ENCODE results near the gene COL9A1.

The COL9A1 gene

DNA sequence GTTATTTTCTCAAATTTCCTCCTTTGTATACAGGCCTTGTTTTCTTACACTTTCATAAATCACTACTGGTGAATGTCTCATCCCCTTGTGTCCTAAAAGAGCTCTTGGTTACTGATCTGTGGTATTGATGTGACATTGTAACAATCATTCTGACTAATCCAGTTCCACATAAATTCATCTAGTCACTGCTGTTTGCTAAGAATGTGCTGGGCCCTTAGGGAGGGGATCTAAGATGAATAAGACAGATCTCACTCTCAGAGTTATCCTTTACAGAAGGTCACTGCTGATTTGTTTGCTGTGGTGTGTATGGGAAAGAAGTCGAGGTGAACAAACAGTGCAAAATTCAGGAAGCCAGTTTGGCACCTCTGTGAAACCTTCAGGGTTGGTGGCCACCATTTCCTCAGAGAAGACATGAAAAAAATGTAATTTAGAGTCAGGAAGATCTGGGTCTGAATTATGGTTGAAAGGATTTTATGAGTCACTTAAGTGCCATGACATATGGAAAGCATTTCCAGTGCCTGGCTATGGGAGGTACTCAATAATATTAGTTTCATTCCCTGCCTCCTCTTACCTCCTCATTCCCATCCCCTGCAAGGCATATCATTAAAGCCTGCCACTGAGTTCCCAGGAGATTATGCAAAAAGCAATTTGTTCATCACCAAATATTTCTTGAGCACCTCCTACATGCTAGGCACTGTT, 121.8 kb downstream of the COL9A1 start:
- no peak overlapping the region for H3K27ac ChIP-seq
- TF ChIP-seq, protein P1, sequence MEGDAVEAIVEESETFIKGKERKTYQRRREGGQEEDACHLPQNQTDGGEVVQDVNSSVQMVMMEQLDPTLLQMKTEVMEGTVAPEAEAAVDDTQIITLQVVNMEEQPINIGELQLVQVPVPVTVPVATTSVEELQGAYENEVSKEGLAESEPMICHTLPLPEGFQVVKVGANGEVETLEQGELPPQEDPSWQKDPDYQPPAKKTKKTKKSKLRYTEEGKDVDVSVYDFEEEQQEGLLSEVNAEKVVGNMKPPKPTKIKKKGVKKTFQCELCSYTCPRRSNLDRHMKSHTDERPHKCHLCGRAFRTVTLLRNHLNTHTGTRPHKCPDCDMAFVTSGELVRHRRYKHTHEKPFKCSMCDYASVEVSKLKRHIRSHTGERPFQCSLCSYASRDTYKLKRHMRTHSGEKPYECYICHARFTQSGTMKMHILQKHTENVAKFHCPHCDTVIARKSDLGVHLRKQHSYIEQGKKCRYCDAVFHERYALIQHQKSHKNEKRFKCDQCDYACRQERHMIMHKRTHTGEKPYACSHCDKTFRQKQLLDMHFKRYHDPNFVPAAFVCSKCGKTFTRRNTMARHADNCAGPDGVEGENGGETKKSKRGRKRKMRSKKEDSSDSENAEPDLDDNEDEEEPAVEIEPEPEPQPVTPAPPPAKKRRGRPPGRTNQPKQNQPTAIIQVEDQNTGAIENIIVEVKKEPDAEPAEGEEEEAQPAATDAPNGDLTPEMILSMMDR (IDR thresholded peaks at IDR 0.05), result no peak
- no peak for TF ChIP-seq ZFX (IDR thresholded peaks at IDR 0.05; ENCODE audit: borderline replicate concordance)

DNA sequence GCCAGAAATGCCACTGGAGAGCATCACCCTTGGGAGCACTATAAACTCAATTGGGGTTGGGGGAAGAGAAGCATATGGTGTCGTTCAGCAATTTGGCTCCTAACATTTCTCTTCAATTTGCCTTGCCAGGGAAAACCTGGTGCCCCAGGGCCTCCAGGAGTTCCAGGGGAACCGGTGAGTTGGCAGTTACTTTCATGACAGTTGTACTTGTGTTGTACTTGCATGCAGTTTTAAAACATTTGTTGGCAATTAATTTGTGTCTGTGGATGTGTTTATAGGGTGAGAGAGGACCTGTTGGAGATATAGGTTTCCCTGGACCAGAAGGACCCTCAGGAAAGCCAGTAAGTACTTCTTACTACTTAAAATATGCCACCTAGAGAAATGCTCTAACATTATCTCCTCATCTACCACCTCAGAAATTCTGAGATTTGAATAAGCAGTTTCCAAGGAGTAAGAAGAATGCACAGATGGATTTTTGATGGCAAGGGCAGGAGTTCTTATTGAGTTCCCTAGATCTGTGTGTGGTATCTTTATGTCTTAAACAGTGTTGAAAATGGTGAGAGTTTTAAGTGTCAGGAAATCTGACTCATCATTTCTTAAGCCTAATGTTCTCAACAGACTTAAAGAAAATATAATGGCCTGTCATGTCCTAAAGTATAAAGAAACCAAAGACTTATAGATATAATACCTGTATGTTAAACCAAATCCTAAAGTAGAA, 122.5 kb downstream of the COL9A1 start:
- no peak overlapping the region for H3K27ac ChIP-seq
- TF ChIP-seq, protein P1 (IDR thresholded peaks at IDR 0.05), result no peak
- no peak for TF ChIP-seq ZFX (IDR thresholded peaks at IDR 0.05; ENCODE audit: borderline replicate concordance)

DNA sequence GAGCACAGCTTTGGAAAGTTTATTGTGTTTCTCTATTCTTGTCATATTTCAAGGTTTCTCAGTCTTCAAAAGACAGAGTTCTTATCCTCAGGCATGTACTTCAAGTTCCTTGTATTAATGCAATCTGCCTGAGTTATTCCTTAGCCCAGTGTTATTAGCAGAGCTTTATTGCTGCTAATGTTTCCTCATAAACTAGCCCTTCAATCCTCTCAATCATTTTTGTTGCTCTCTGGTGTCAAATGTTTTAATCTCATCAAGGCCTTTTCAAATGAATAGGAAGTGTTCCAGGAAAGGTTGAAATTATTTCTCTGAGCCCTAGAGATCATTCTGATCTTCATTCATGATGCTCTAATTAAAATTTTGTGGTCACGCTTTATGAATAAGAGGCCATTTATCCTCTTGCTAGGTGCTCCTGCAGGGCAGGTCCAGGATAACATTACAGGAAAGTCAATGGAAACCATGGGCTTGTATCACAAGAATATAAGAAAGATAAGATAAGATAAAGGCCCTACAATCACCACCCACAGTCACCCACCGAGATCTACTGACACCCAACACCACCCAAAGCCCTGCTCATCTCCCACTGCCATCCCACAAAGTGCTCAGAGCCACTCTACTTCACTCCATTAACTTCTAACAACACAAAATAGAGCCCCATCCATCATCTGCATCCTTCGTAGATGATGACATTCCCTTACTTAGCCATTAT, 125.9 kb downstream of the COL9A1 start:
- TF ChIP-seq ZFX (IDR thresholded peaks at IDR 0.05; ENCODE audit: borderline replicate concordance), result no peak
- TF ChIP-seq, protein P1 (IDR thresholded peaks at IDR 0.05), result no peak
- H3K27ac ChIP-seq, result no peak overlapping the region

DNA sequence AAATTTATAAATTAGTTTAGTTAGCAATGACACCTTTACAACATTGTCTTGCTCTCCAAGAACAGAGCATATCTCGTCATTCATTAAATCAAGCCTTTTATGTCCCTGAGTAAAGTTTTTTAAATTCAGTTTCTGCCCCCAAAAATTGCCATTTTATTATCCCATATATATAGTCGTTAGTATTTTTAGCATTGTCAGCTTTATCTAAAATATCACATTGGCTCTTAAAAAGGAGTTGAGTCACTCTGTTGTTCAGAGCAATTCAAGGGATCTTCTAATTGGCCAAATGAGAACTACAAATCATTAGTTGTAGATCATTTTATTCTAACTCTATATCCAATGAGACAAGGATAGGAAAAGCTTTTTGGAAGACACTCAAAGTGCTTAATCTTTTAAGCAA, 127.1 kb downstream of the COL9A1 start:
- TF ChIP-seq, protein P1 (IDR thresholded peaks at IDR 0.05), result no peak
- no peak for TF ChIP-seq ZFX (IDR thresholded peaks at IDR 0.05; ENCODE audit: borderline replicate concordance)
- H3K27ac ChIP-seq, result no peak overlapping the region

DNA sequence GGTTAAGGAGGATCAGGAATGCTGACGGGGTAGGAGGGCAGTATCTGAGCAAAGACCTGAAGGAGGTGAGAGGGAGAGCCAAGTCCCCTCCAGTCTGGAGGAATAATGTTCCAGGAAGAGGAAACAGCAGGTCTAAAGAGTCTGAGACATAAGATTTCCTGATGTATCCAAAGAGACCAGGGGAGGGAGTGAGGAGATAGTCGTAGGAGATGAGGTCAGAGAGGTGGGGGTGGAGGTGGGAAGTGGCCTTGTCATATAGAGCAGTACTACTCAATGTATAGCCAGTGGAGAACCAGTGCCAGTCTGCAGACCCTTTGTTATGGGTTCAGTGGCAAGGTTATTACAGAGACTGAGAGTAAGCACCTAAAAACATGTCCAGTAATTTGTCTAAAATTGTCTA, 130.6 kb downstream of the COL9A1 start:
- no peak overlapping the region for H3K27ac ChIP-seq
- no peak for TF ChIP-seq ZFX (IDR thresholded peaks at IDR 0.05; ENCODE audit: borderline replicate concordance)
- TF ChIP-seq, protein P1 (IDR thresholded peaks at IDR 0.05), result no peak

DNA sequence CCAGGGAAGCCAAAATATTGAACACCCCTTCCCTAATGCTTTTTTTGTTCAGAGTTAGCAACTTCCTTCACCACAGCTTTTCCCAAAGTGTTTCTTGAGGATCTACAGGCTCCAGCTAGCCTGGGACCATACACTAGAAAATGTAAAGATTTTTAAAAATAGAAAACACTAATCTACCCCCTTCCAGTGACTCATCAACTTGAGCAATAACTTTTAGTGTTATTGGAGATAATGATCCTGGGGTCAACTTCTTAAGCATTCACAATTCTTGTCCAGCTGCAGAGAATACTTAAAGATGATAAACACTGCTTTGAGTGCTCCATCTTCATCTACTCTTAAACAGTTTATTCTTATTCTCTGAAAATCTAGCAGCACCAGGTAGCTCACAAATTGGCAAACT, 131.6 kb downstream of the COL9A1 start:
- no peak overlapping the region for H3K27ac ChIP-seq
- no peak for TF ChIP-seq ZFX (IDR thresholded peaks at IDR 0.05; ENCODE audit: borderline replicate concordance)
- TF ChIP-seq, protein P1 (IDR thresholded peaks at IDR 0.05), result no peak
